ENCODE results near the gene LPIN1. TPM values are rescaled to one million over a fixed set of nuclear protein-coding genes. Genes with fewer than 3 reads are reported as not detected.

LPIN1 gene
- total RNA-seq, 2 experiments from 2014 or later: 96.4 to 102 TPM

DNA sequence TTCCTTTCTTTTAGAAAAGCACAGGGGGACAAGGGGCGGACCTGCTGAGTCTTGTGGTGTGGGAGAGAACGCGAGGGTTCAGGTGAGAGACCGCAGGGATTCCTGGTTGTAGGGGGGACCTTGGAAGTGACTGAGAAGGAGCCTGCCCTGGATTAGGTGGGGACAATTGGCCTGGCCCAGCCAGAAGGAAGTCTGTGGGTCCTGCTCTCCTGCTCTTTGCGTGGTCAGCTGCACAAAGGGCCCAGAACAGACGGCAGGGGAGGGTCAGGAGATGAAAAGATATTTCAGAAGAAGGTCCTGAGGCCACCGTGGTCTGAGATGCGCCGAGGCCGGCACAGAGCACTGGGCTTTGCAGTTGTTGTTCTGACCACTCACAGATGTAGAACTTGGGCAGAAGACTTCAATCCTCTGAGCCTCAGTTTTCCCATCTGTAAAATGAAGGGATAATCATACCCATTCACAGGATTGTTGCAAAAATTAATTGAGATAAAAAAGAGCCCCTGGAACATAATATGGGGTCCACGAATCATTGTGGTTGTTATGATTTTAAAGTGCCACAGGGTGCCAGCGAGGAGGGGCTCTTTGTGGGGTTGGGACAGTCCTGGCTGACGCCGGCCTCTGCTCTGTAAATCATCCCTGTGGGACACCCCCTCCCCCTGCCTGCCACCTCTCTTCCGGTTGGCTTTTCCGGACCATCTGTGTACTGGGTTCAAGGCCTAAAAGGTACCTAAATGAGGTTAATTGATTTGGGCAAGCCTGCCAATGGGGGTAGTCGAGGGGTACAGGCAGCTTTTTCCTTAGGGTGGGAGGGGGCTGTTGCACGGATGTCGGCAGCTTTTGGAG lies 1.8 kb downstream of the LPIN1 start:
- peaks cover 80% of the 10 kb centered on the region for H3K4me1 Mint-ChIP-seq (ENCODE audit: low read depth)
- peak; percentile 77 for DNase-seq
- intact Hi-C loops (cut with micrococcal nuclease): loop anchor here (5.0 kb wide), 4 partner anchors 281 to 1626 kb away; partner anchors contain the start of genes E2F6, PDIA6 and RRM2

DNA sequence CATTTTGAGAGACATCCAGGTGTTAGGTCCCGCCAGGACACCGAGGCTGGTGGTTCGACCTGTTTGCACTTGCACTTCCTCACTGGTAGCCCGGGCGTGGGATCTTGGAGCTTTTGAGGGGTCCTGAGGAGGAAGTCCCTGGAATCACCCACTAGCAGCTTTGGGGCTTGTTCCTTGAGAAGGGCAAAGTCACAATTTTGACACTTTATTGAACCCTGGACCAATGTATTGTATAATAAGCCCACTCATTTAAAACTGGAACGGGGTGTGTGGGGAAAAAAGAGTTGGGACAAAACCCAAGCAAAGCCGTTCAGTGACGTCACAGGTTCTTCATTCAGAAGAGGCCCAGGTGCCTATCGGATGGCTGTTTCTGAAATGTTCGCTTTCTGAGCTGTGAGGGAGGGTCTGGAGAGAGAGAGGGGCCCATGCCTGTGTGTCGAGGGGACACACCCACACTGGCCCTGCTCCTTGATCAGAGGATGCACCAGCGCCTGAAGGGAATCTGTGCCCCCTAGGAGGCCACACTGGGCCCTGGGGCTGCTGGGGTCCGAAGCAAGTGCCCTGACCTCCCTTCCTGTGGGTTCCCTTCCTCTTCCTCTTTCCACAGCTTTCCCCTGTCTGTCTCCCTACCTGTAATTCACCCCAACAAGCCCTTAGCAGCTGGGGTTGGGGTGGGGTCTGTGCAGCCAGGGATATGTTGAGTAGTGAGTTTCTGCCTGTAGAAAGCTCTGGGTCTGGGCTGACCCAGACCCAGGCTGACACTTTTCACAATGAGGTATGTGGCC lies 2.6 kb downstream of the LPIN1 start:
- H3K27me3 Mint-ChIP-seq (ENCODE audit: low read depth): no peaks in the 10 kb centered on the region
- peaks cover 21% of the 10 kb centered on the region for H3K36me3 Mint-ChIP-seq (ENCODE audit: low read depth)
- intact Hi-C loops (cut with micrococcal nuclease): loop anchor here (5.0 kb wide), 4 partner anchors 282 to 1627 kb away; partner anchors contain the start of genes E2F6, PDIA6 and RRM2
- H3K4me1 Mint-ChIP-seq (ENCODE audit: low read depth): peaks cover 81% of the 10 kb centered on the region
- no peaks in the 10 kb centered on the region for H3K9me3 Mint-ChIP-seq
- CTCF ChIA-PET: interaction anchor here (1.2 to 12.2 kb wide), 4 partner anchors 8 to 61 kb away, joined by 5 to 169 read pairs (median 5); no protein-coding TSS in a partner anchor
- DNase-seq: no peak
- H3K4me3 Mint-ChIP-seq: peak overlapping the region; percentile 90
- H3K27ac Mint-ChIP-seq: peak overlapping the region; percentile 84

More for the DNA sequence above, 1.8 kb downstream of the LPIN1 start:
- peak overlapping the region; percentile 84 for H3K27ac Mint-ChIP-seq
- peaks cover 21% of the 10 kb centered on the region for H3K36me3 Mint-ChIP-seq (ENCODE audit: low read depth)
- peak overlapping the region; percentile 90 for H3K4me3 Mint-ChIP-seq
- CTCF ChIA-PET: interaction anchor here (1.2 to 12.2 kb wide), 5 partner anchors 9 to 60 kb away, joined by 3 to 169 read pairs (median 5); no protein-coding TSS in a partner anchor
- H3K27me3 Mint-ChIP-seq (ENCODE audit: low read depth): no peaks in the 10 kb centered on the region
- H3K9me3 Mint-ChIP-seq: no peaks in the 10 kb centered on the region

DNA sequence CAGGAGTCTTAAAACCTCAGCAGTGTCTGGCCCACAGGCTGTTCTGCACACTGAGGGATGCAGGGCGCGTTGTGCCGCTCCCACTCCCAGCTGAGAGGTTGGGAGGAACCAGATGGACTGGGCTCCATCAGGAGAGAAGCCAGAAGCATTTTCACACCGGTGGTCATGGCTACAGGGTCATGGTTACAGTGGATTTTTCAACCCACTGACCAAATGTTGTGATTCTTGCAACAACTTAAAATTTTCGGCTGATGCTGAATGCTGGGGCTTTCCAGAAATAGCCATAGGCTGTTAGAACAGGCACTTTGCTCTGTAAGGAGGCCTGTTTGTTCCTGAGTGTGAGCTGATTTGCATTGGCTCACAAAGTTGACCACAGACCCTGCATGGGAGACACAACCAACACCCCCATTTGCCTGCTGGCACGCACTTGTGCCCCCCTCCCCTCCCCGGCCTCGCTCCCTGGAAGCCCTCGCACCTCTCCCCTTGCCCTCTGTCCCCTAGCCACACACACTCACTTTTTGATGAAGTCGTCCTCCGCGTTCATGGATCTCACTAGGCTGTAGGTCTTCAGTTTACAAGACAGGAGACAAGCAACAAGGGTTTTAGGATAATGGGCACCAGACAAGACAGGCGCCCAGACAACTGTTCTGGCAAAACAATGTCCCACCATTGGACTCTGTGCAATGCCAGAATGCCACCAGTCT lies 3.4 kb downstream of the LPIN1 start:
- Mint-ChIP-seq H3K4me1 (ENCODE audit: low read depth) (peaks cover 80% of the 10 kb centered on the region), H3K36me3 (ENCODE audit: low read depth) (peaks cover 21% of the 10 kb centered on the region), H3K4me3 (peak overlapping the region; percentile 90), H3K27me3 (ENCODE audit: low read depth) (no peaks in the 10 kb centered on the region), H3K27ac (peak overlapping the region; percentile 84), H3K9me3 (no peaks in the 10 kb centered on the region)
- intact Hi-C loops (cut with micrococcal nuclease): loop anchor here (5.0 to 10.0 kb wide), 10 partner anchors 282 to 1627 kb away; partner anchors contain the start of genes E2F6, ODC1, PDIA6 and ROCK2
- CTCF ChIA-PET: interaction anchor here (1.2 to 12.2 kb wide), 5 partner anchors 8 to 62 kb away, joined by 5 to 169 read pairs (median 5); no protein-coding TSS in a partner anchor
- DNase-seq: no peak

DNA sequence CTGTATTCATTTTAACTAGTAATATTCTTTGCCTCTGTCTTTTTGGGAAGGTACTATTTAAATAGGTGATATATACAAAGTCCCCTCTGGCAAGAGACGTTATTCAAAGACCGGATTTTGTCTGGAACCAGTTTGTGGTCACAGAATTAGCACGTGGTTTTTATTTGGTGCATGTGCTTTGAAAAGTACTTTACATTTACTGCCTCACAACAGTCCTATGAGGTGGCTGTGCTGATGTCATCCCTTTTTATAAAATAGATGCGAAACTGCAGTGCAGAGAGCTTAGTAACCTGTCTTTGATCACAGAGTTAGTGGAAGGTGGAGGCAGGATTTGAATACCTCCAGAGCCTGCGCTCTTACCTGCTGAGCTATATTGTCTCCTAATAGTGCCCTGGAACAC lies 4.0 kb downstream of the LPIN1 start:
- Mint-ChIP-seq H3K27me3 (ENCODE audit: low read depth) (no peaks in the 10 kb centered on the region), H3K9me3 (no peaks in the 10 kb centered on the region)
- CTCF ChIA-PET: interaction anchor here (1.8 to 5.8 kb wide), 2 partner anchors 28 to 63 kb away, joined by 5 to 40 read pairs; no protein-coding TSS in a partner anchor

DNA sequence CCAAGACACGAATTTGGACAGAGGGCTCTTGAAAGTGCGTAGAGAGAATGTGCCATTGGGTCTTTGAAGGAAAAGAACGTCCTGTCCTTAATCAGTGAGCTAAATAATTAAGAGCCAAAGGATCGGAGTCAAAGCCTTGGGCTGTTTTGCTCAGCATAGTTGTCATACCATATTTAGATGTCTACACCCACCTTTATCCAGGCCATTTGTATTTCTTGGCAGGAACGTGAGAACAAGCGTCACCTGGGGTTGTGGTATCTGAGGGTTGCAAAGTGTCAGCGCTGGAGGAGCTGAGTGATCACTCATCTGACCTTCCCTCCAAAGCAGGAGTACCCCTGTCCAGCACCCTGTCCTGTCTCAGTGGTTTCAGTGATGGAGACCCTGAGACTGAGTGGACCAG lies 4.5 kb downstream of the LPIN1 start:
- Mint-ChIP-seq H3K9me3 (no peaks in the 10 kb centered on the region), H3K27me3 (ENCODE audit: low read depth) (no peaks in the 10 kb centered on the region), H3K27ac (peak overlapping the region; percentile 84), H3K4me1 (ENCODE audit: low read depth) (peaks cover 79% of the 10 kb centered on the region), H3K4me3 (peak overlapping the region; percentile 90), H3K36me3 (ENCODE audit: low read depth) (peaks cover 25% of the 10 kb centered on the region)
- peak; percentile 47 for DNase-seq
- CTCF ChIA-PET: interaction anchor here (0.8 to 5.8 kb wide), 4 partner anchors 9 to 63 kb away, joined by 3 to 40 read pairs (median 4); no protein-coding TSS in a partner anchor
- intact Hi-C loops (cut with micrococcal nuclease): loop anchor here (5.0 to 10.0 kb wide), 6 partner anchors 406 to 1304 kb away; partner anchors contain the start of genes ODC1, ROCK2 and TRIB2

More for the DNA sequence above, 4.0 kb downstream of the LPIN1 start:
- intact Hi-C loops (cut with micrococcal nuclease): loop anchor here (5.0 to 10.0 kb wide), 6 partner anchors 406 to 1303 kb away; partner anchors contain the start of genes ODC1, ROCK2 and TRIB2
- peak overlapping the region; percentile 90 for H3K4me3 Mint-ChIP-seq
- DNase-seq: peak; percentile 82
- H3K4me1 Mint-ChIP-seq (ENCODE audit: low read depth): peaks cover 79% of the 10 kb centered on the region
- peak overlapping the region; percentile 84 for H3K27ac Mint-ChIP-seq
- peaks cover 25% of the 10 kb centered on the region for H3K36me3 Mint-ChIP-seq (ENCODE audit: low read depth)

DNA sequence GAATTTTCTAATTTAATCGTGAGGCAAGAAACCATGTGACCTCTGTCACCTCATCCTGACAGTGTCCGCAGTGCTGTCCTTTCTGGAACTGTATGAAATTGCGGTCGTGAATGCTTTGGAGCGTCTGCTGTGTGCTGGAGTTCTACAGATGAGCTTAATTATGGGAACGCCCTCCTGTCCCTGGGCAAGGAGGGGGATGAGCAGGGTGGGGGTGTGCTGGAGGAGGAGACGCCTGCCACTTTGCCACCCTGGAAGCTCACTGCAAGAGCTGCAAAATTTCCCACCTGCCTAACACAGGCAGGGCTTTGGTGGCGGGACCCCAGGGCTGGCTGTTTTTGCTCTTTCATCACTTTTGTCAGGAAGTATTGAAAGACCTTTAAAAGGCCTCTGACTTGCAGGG lies 6.5 kb downstream of the LPIN1 start:
- CTCF ChIA-PET: interaction anchor here (0.6 to 5.8 kb wide), 9 partner anchors 9 to 70 kb away, joined by 3 to 40 read pairs (median 4); no protein-coding TSS in a partner anchor
- H3K4me3 Mint-ChIP-seq: peak overlapping the region; percentile 70
- H3K36me3 Mint-ChIP-seq (ENCODE audit: low read depth): peaks cover 15% of the 10 kb centered on the region
- H3K27me3 Mint-ChIP-seq (ENCODE audit: low read depth): no peaks in the 10 kb centered on the region
- peak overlapping the region; percentile 97 for H3K27ac Mint-ChIP-seq
- DNase-seq: no peak
- intact Hi-C loops (cut with micrococcal nuclease): loop anchor here (1.0 to 10.0 kb wide), 7 partner anchors 22 to 1306 kb away; partner anchors contain the start of genes ODC1, ROCK2 and TRIB2
- H3K9me3 Mint-ChIP-seq: no peaks in the 10 kb centered on the region
- peaks cover 92% of the 10 kb centered on the region for H3K4me1 Mint-ChIP-seq (ENCODE audit: low read depth)

DNA sequence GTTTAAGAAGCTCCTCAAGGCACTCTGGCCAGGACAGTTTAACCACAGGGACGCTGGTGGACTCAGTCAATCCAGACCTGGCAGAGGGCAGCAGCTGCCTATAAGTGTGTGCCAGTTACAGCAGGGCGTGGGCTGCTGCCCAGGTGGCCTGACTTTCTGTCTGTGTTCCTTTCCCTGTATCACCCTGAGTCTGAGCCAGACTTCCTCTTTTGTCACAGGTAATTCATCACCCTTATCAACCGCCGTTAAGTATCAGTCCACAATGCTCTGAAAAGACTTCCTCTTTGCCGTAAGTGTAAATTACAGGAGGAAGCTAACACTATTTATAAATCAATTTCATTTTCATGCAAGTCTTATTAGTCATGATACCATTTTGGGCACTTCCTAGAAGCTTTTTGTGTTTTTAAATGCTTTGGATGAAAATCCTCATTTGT lies 7.0 kb downstream of the LPIN1 start:
- H3K9me3 Mint-ChIP-seq: no peaks in the 10 kb centered on the region
- H3K4me1 Mint-ChIP-seq (ENCODE audit: low read depth): peaks cover 94% of the 10 kb centered on the region
- H3K36me3 Mint-ChIP-seq (ENCODE audit: low read depth): peaks cover 14% of the 10 kb centered on the region
- CTCF ChIA-PET: interaction anchor here (0.6 to 5.8 kb wide), 11 partner anchors 9 to 976 kb away, joined by 3 to 40 read pairs (median 4); no protein-coding TSS in a partner anchor
- H3K27ac Mint-ChIP-seq: peak overlapping the region; percentile 97
- peak overlapping the region; percentile 70 for H3K4me3 Mint-ChIP-seq
- peak; percentile 68 for DNase-seq
- H3K27me3 Mint-ChIP-seq (ENCODE audit: low read depth): no peaks in the 10 kb centered on the region
- intact Hi-C loops (cut with micrococcal nuclease): loop anchor here (1.0 to 10.0 kb wide), 7 partner anchors 22 to 1306 kb away; partner anchors contain the start of genes ODC1, ROCK2 and TRIB2

DNA sequence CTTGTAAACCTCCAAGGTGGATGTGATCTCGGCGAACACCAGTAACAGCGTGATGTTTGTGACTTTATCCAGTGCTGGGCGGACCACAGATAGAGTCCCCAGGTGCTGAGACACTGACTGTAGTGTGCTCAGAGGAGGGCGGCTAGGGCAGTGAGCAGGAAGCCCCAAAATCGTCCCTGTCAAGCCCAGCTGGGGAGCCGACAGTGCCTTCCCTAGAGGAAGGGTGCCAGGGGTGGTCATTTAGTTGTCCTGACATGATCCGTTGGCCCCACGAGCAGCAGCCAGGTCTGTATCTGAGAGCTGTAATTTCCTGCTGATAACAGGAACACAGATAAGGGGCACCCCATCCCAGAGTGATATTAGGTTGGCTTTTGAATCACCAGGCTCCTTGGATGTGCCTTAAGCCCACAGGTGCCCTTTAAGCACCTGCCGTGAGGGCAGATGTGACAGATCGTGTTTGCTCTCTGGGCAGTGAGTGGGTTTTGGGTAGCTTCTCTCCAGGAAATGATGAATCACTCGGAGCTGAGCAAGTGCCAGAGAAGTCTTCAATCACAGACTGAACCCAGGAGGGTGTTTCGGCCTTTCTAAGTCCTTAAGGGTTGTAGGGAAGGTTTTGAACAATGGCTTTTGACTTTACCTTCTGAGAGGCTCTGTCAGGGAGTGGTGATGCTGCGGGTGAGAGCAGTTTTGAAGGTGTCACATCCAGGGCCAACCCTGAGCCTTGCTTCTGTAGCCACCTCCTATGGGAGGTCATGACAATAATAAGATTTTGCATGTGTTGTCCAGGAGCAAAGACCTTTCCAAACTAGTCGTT lies 7.7 kb downstream of the LPIN1 start:
- Mint-ChIP-seq H3K4me3 (peak overlapping the region; percentile 70), H3K36me3 (ENCODE audit: low read depth) (peaks cover 16% of the 10 kb centered on the region), H3K4me1 (ENCODE audit: low read depth) (peaks cover 94% of the 10 kb centered on the region), H3K9me3 (no peaks in the 10 kb centered on the region), H3K27me3 (ENCODE audit: low read depth) (no peaks in the 10 kb centered on the region), H3K27ac (peak overlapping the region; percentile 97)
- peak; percentile 88 for DNase-seq
- intact Hi-C loops (cut with micrococcal nuclease): loop anchor here (1.0 to 10.0 kb wide), 11 partner anchors 10 to 1307 kb away; partner anchors contain the start of genes ODC1, ROCK2 and TRIB2
- CTCF ChIA-PET: interaction anchor here (0.5 to 5.8 kb wide), 11 partner anchors 10 to 975 kb away, joined by 3 to 40 read pairs (median 5); no protein-coding TSS in a partner anchor

DNA sequence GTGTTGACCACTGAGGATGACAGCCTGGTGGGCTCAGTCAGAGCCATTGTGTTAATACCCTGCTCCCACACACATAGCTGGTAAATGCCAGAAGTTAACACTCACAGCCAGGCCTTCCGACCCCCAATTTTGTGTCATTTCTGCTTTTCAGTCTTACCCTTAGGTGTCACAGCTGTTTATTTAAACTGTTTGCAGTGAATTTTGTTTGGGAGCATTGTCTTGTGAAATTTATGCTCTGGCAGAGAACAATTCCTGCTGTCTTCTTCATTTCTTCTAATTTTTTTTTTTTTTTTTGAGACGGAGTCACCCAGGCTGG lies 8.2 kb downstream of the LPIN1 start:
- Mint-ChIP-seq H3K4me1 (ENCODE audit: low read depth) (peaks cover 91% of the 10 kb centered on the region), H3K9me3 (no peaks in the 10 kb centered on the region), H3K27me3 (ENCODE audit: low read depth) (no peaks in the 10 kb centered on the region), H3K4me3 (peak overlapping the region; percentile 70), H3K36me3 (ENCODE audit: low read depth) (peaks cover 20% of the 10 kb centered on the region), H3K27ac (peak overlapping the region; percentile 97)
- no peak for DNase-seq
- intact Hi-C loops (cut with micrococcal nuclease): loop anchor here (1.0 to 10.0 kb wide), 10 partner anchors 10 to 1307 kb away; partner anchors contain the start of genes ODC1, ROCK2 and TRIB2
- CTCF ChIA-PET: interaction anchor here (0.5 to 5.8 kb wide), 7 partner anchors 11 to 578 kb away, joined by 3 to 40 read pairs (median 13); no protein-coding TSS in a partner anchor

DNA sequence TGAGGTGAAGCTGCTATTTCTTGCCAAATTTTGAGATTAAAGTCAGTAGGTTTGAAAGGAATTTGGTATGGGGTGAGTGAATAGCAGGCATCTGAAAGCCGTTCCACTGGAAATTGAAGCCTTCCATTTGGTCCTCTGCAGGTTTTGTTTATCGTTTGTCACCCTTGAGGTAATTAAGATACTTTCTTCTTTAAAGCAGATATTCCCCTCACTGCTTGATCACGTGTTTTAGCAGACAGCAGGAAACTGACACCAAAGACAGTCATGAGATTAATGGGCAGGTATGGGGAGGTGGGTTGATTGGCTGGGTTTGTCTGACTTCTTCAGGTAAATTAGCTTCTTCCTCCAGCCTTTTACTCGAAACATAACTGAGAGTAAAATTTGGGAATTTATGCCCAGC lies 10.7 kb downstream of the LPIN1 start:
- no peaks in the 10 kb centered on the region for H3K9me3 Mint-ChIP-seq
- DNase-seq: peak; percentile 62
- H3K27ac Mint-ChIP-seq: peak overlapping the region; percentile 87
- peak overlapping the region; percentile 41 for H3K4me3 Mint-ChIP-seq
- H3K4me1 Mint-ChIP-seq (ENCODE audit: low read depth): peaks cover 83% of the 10 kb centered on the region
- H3K27me3 Mint-ChIP-seq (ENCODE audit: low read depth): no peaks in the 10 kb centered on the region
- intact Hi-C loops (cut with micrococcal nuclease): loop anchor here (10.0 kb wide), 2 partner anchors 412 to 1102 kb away; partner anchors contain the start of gene ROCK2
- peaks cover 20% of the 10 kb centered on the region for H3K36me3 Mint-ChIP-seq (ENCODE audit: low read depth)
- CTCF ChIA-PET: interaction anchor here (0.9 to 2.1 kb wide), 11 partner anchors 8 to 171 kb away, joined by 3 to 8 read pairs (median 4); no protein-coding TSS in a partner anchor
